NCI-H526 (cell line): ENCODE measurements around the gene TMEM212.

Experiments
- DNase-seq, 2 experiments: peaks; one replicate each; lab custom pipeline; 2025; lab: John Stamatoyannopoulos, UW

Gene TMEM212

GRCh38 chr3:171842864-171843518 lies at the start of gene TMEM212:
Gene TMEM212 (plus strand): TSS chr3:171843349. CDS start chr3:171843384, 35 bp downstream.
- no peak for DNase-seq

GRCh38 chr3:171796625-171797264 lies 46.4 kb upstream of the TMEM212 start:
- no peak for DNase-seq

- DNase-seq = peak; percentile 97 to 98
Observed at GRCh38 chr3:171797265-171797679, 45.9 kb upstream of the TMEM212 start.

- no peak for DNase-seq
Observed at GRCh38 chr3:171797873-171798272, 45.3 kb upstream of the TMEM212 start.

GRCh38 chr3:171799501-171799900 lies 43.6 kb upstream of the TMEM212 start:
- DNase-seq = no peak

GRCh38 chr3:171801738-171802589 lies 41.2 kb upstream of the TMEM212 start:
- DNase-seq = no peak

- no peak for DNase-seq
Observed at GRCh38 chr3:171802590-171802956, 40.6 kb upstream of the TMEM212 start.

- DNase-seq = no peak
Observed at GRCh38 chr3:171803044-171803443, 40.1 kb upstream of the TMEM212 start.

- DNase-seq = no peak
Observed at GRCh38 chr3:171804618-171805389, 38.3 kb upstream of the TMEM212 start.

GRCh38 chr3:171805687-171806086 lies 37.5 kb upstream of the TMEM212 start:
- no peak for DNase-seq

GRCh38 chr3:171806200-171807128 lies 36.7 kb upstream of the TMEM212 start:
- DNase-seq = no peak

- no peak for DNase-seq
Observed at GRCh38 chr3:171807129-171807675, 35.9 kb upstream of the TMEM212 start.

- DNase-seq = no peak
Observed at GRCh38 chr3:171807806-171808205, 35.3 kb upstream of the TMEM212 start.

GRCh38 chr3:171809611-171809860 lies 33.6 kb upstream of the TMEM212 start:
- peak; percentile 44 to 81 for DNase-seq

- DNase-seq = peak; percentile 88 to 97
Observed at GRCh38 chr3:171809861-171810628, 33.1 kb upstream of the TMEM212 start, which contains the start of gene PLD1. Gene PLD1 (minus strand): TSS chr3:171810483. CDS start chr3:171738051, 72,432 bp downstream.

- DNase-seq = peak in 1 of 2 experiments; percentile 70
Observed at GRCh38 chr3:171810629-171811294, 32.4 kb upstream of the TMEM212 start.

- DNase-seq = no peak
Observed at GRCh38 chr3:171811295-171811912, 31.7 kb upstream of the TMEM212 start.

GRCh38 chr3:171811913-171812335 lies 31.2 kb upstream of the TMEM212 start:
- no peak for DNase-seq

- no peak for DNase-seq
Observed at GRCh38 chr3:171812811-171813210, 30.3 kb upstream of the TMEM212 start.
